WTC11 (cell line): ENCODE data around the gene NQO2. TPM values are rescaled to one million over a fixed set of nuclear protein-coding genes. Genes with fewer than 3 reads are reported as not detected.
A peak's percentile ranks its signal among the peaks of the same experiment; 100 is the strongest.

Source experiments
- AR ChIP-seq: fragments of 250-450 bp; sonication (Bioruptor Pico); IDR thresholded peaks from 2 replicates; pipeline ENCODE4 v1.9.0; 2021; ENCODE audit warnings: mild to moderate bottlenecking
- ATF1 ChIP-seq: sonication (generic); formaldehyde crosslinking; IDR thresholded peaks from 2 replicates; pipeline ENCODE4 v1.8.1; 2023; ENCODE audit warnings: mild to moderate bottlenecking, moderate library complexity, missing genetic modification reagents
- E2F1 ChIP-seq: sonication (generic); formaldehyde crosslinking; IDR thresholded peaks from 2 replicates; pipeline ENCODE4 v1.8.0; 2022; ENCODE audit warnings: mild to moderate bottlenecking, missing genetic modification reagents
- ELF4 ChIP-seq: sonication (generic); formaldehyde crosslinking; IDR thresholded peaks from 2 replicates; pipeline ENCODE4 v1.8.1; 2022; ENCODE audit warnings: low read depth, mild to moderate bottlenecking, moderate library complexity, missing genetic modification reagents
- FOXK1 ChIP-seq: sonication (generic); formaldehyde crosslinking; IDR thresholded peaks from 2 replicates; pipeline ENCODE4 v1.8.0; 2022; ENCODE audit warnings: mild to moderate bottlenecking, moderate library complexity, missing genetic modification reagents
- FOXP1 ChIP-seq: sonication (generic); formaldehyde crosslinking; IDR thresholded peaks from 2 replicates; pipeline ENCODE4 v1.8.0; 2022; ENCODE audit warnings: missing genetic modification reagents, mild to moderate bottlenecking, moderate library complexity, borderline replicate concordance
- GABPB1 ChIP-seq: sonication (generic); formaldehyde crosslinking; IDR thresholded peaks from 2 replicates; pipeline ENCODE4 v1.8.1; 2023; ENCODE audit warnings: mild to moderate bottlenecking, missing genetic modification reagents
- KAT7 ChIP-seq: sonication (generic); formaldehyde crosslinking; IDR thresholded peaks from 2 replicates; pipeline ENCODE4 v1.8.1; 2023; ENCODE audit warnings: missing genetic modification reagents, mild to moderate bottlenecking, borderline replicate concordance
- MXD4 ChIP-seq: fragments of 250-450 bp; sonication (Bioruptor Pico); IDR thresholded peaks from 2 replicates; pipeline ENCODE4 v1.8.0; 2021; ENCODE audit warnings: mild to moderate bottlenecking, moderate library complexity, borderline replicate concordance
- NFYB ChIP-seq: sonication (generic); formaldehyde crosslinking; conservative IDR thresholded peaks from 2 replicates; pipeline ENCODE4 v1.8.0; 2022; ENCODE audit warnings: low read depth, missing genetic modification reagents
- NR1H2 ChIP-seq: sonication (generic); formaldehyde crosslinking; IDR thresholded peaks from 2 replicates; pipeline ENCODE4 v1.9.0; 2021; ENCODE audit warnings: mild to moderate bottlenecking, moderate library complexity, missing genetic modification reagents
- NR3C1 ChIP-seq: sonication (generic); formaldehyde crosslinking; conservative IDR thresholded peaks from 2 replicates; pipeline ENCODE4 v1.8.1; 2023; ENCODE audit warnings: low read depth, mild to moderate bottlenecking, missing genetic modification reagents
- OVOL2 ChIP-seq: fragments of 250-450 bp; sonication (Bioruptor Pico); IDR thresholded peaks from 2 replicates; pipeline ENCODE4 v1.9.0; 2021; ENCODE audit warnings: mild to moderate bottlenecking, borderline replicate concordance
- RELA ChIP-seq: sonication (generic); formaldehyde crosslinking; IDR thresholded peaks from 2 replicates; pipeline ENCODE4 v1.8.1; 2022; ENCODE audit warnings: missing genetic modification reagents, mild to moderate bottlenecking, borderline replicate concordance
- RORB ChIP-seq: fragments of 250-450 bp; sonication (Bioruptor Pico); IDR thresholded peaks from 2 replicates; pipeline ENCODE4 v1.9.0; 2021; ENCODE audit warnings: mild to moderate bottlenecking
- SMAD4 ChIP-seq: sonication (generic); formaldehyde crosslinking; IDR thresholded peaks from 2 replicates; pipeline ENCODE4 v1.8.0; 2022; ENCODE audit warnings: mild to moderate bottlenecking, missing genetic modification reagents
- TEAD4 ChIP-seq: sonication (generic); formaldehyde crosslinking; IDR thresholded peaks from 2 replicates; pipeline ENCODE4 v1.8.0; 2022; ENCODE audit warnings: mild to moderate bottlenecking, missing genetic modification reagents
- TP53 ChIP-seq: sonication (generic); formaldehyde crosslinking; IDR thresholded peaks from 2 replicates; pipeline ENCODE4 v1.8.1; 2023; ENCODE audit warnings: mild to moderate bottlenecking, missing genetic modification reagents
- USF2 ChIP-seq: sonication (generic); formaldehyde crosslinking; IDR thresholded peaks from 2 replicates; pipeline ENCODE4 v1.8.1; 2023; ENCODE audit warnings: mild to moderate bottlenecking, missing genetic modification reagents, moderate library complexity
- ZBTB21 ChIP-seq: sonication (generic); formaldehyde crosslinking; IDR thresholded peaks from 2 replicates; pipeline ENCODE4 v1.8.1; 2023; ENCODE audit warnings: mild to moderate bottlenecking, missing genetic modification reagents, borderline replicate concordance
- ZNF138 ChIP-seq: sonication (generic); formaldehyde crosslinking; conservative IDR thresholded peaks from 2 replicates; pipeline ENCODE4 v1.8.1; 2022; ENCODE audit warnings: mild to moderate bottlenecking, moderate library complexity, missing genetic modification reagents
- ZNF232 ChIP-seq: sonication (generic); formaldehyde crosslinking; IDR thresholded peaks from 2 replicates; pipeline ENCODE4 v1.8.0; 2022; ENCODE audit warnings: mild to moderate bottlenecking, missing genetic modification reagents
- ZNF396 ChIP-seq: fragments of 250-450 bp; sonication (Bioruptor Pico); IDR thresholded peaks from 2 replicates; pipeline ENCODE4 v1.8.0; 2021; ENCODE audit warnings: mild to moderate bottlenecking, moderate library complexity, borderline replicate concordance
- ZNF671 ChIP-seq: fragments of 250-450 bp; sonication (Bioruptor Pico); IDR thresholded peaks from 2 replicates; pipeline ENCODE4 v1.8.0; 2021; ENCODE audit warnings: mild to moderate bottlenecking
- total RNA-seq: library from RNA; stranded (reverse); gene quantifications from 3 replicates; pipeline ENCODE4 v1.2.3, GENCODE V29; 2021
- TF ChIP-seq, protein P1 (sequence below): sonication (generic); formaldehyde crosslinking; conservative IDR thresholded peaks from 2 replicates; pipeline ENCODE4 v1.8.1; 2022; ENCODE audit warnings: mild to moderate bottlenecking, missing genetic modification reagents
- TF ChIP-seq, protein P2 (sequence below): fragments of 250-450 bp; sonication (Bioruptor Pico); IDR thresholded peaks from 2 replicates; pipeline ENCODE4 v1.9.0; 2021; ENCODE audit warnings: mild to moderate bottlenecking
- TF ChIP-seq, protein P3 (sequence below): sonication (generic); formaldehyde crosslinking; IDR thresholded peaks from 2 replicates; pipeline ENCODE4 v1.8.1; 2023; ENCODE audit warnings: mild to moderate bottlenecking, moderate library complexity, missing genetic modification reagents
- TF ChIP-seq, protein P4 (sequence below): fragments of 250-450 bp; sonication (Bioruptor Pico); conservative IDR thresholded peaks from 2 replicates; pipeline ENCODE4 v1.9.0; 2021; ENCODE audit warnings: mild to moderate bottlenecking

The NQO2 gene
- total RNA-seq, 1 experiment from 2014 or later: 119 TPM

DNA sequence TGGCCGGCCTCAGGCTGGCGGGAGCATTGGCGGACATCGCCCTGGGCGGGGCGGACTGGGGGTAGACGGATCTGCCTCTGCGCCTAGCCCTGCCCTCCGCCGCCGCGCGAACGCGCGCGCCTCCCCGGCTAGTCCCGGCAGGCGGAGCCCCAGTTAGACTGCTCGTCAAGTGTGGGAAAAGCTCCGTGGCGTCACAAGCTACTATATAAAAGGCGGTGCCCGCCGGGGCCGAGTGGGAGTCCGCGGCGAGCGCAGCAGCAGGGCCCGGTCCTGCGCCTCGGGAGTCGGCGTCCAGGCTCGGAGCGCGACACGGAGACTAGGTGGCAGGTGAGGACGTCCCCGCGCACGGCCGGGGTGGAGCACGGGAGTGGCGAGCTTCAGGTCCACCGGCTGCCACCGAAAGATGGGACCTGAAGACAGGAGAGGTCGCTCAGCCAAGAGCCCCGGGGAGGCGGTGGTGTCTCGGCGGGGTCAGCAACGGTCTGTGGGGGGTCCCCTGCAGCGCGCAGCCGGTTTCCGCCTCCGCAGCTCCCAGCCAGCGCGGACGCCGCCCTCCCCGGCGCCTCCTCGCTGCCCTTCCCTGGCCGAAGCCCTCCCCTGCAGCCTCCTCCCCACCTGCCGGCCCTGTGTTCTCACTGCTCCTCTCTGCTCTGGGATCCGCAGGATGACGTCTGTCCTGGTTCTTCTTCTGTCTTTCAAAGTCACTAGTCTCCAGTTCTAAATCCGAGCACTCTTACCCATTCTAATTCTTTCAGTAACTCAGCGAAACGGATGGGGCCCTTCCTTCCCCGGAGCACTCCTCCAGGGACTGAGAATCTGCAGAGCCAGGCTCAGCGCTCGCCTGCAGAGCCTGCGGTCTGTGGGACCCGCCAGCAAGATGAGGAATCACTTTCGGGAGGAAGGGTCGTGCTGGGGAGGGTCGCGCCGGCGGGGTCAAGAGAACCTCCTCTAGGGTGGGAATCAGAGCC, 64.3 kb downstream of the NQO2 start (continued):
- no peak for TF ChIP-seq MXD4 (CRISPR knock-in tag)
- TF ChIP-seq RELA (CRISPR knock-in tag): no peak
- TF ChIP-seq TEAD4 (CRISPR knock-in tag): peak; percentile 45; the same call in 1 of the 2 replicates
- TF ChIP-seq AR (CRISPR knock-in tag): no peak
- TF ChIP-seq SMAD4 (CRISPR knock-in tag): no peak
- TF ChIP-seq NFYB (CRISPR knock-in tag): no peak
- no peak for TF ChIP-seq ATF1
- TF ChIP-seq ZNF232 (CRISPR knock-in tag): no peak
- TF ChIP-seq USF2 (CRISPR knock-in tag): no peak
- no peak for TF ChIP-seq ZNF138
- no peak for TF ChIP-seq ZBTB21
- TF ChIP-seq TP53 (CRISPR knock-in tag): no peak
- no peak for TF ChIP-seq NR1H2 (CRISPR knock-in tag)
- TF ChIP-seq ZNF671: no peak
- peak; percentile 63; the same call in 1 of the 2 replicates for TF ChIP-seq GABPB1 (CRISPR knock-in tag)
- TF ChIP-seq, protein P1, sequence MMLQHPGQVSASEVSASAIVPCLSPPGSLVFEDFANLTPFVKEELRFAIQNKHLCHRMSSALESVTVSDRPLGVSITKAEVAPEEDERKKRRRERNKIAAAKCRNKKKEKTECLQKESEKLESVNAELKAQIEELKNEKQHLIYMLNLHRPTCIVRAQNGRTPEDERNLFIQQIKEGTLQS: no peak
- TF ChIP-seq, protein P2, sequence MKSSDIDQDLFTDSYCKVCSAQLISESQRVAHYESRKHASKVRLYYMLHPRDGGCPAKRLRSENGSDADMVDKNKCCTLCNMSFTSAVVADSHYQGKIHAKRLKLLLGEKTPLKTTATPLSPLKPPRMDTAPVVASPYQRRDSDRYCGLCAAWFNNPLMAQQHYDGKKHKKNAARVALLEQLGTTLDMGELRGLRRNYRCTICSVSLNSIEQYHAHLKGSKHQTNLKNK (CRISPR knock-in tag): no peak
- TF ChIP-seq E2F1 (CRISPR knock-in tag): peak; percentile 56; the same call in 1 of the 2 replicates
- no peak for TF ChIP-seq OVOL2 (CRISPR knock-in tag)
- TF ChIP-seq, protein P3, sequence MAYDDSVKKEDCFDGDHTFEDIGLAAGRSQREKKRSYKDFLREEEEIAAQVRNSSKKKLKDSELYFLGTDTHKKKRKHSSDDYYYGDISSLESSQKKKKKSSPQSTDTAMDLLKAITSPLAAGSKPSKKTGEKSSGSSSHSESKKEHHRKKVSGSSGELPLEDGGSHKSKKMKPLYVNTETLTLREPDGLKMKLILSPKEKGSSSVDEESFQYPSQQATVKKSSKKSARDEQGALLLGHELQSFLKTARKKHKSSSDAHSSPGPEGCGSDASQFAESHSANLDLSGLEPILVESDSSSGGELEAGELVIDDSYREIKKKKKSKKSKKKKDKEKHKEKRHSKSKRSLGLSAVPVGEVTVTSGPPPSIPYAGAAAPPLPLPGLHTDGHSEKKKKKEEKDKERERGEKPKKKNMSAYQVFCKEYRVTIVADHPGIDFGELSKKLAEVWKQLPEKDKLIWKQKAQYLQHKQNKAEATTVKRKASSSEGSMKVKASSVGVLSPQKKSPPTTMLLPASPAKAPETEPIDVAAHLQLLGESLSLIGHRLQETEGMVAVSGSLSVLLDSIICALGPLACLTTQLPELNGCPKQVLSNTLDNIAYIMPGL (CRISPR knock-in tag): peak; percentile 60; the same call in 1 of the 2 replicates
- TF ChIP-seq, protein P4, sequence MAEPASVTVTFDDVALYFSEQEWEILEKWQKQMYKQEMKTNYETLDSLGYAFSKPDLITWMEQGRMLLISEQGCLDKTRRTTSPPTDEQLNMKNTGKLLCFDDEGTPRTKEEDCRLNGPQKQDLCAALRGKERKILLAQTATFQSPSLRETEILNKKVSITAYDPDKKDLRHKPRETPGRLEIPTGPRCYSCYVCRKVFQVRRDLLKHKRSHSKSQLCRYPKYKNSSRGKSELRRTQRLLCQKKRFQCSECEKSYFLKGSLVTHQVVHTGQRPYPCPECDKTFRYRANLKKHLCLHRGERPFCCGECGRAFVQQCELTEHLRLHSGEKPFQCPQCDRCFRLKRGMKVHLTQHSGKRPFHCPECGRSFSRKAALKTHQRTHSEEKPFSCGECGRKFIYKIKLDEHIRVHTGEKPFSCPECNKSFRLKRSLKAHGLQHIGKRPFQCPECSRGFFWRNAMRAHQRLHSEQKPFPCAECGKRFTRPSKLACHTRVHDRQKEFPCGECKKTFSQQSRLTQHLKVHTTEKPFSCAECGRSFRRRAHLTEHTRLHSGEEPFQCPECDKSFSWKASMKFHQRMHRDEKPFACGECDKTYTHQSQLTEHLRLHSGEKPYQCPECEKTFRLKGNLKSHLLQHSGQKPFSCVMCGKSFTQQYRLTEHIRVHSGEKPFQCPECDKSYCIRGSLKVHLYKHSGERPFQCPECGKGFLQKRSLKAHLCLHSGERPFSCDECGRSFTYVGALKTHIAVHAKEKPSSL (CRISPR knock-in tag): no peak
- no peak; the same call in 1 of the 2 replicates for TF ChIP-seq FOXP1
- TF ChIP-seq RORB (CRISPR knock-in tag): no peak
- no peak for TF ChIP-seq ZNF396 (CRISPR knock-in tag)
- no peak for TF ChIP-seq NR3C1
- no peak for TF ChIP-seq KAT7 (CRISPR knock-in tag)
- no peak for TF ChIP-seq ELF4 (CRISPR knock-in tag)
- TF ChIP-seq FOXK1 (CRISPR knock-in tag): peak; percentile 81
